HepG2 (cell line): ENCODE data around the gene RASL12. TPM values are rescaled to one million over a fixed set of nuclear protein-coding genes. Genes with fewer than 3 reads are reported as not detected.
A peak's percentile ranks its signal among the peaks of the same experiment; 100 is the strongest.

Experiments
- BCL3 ChIP-seq: sonication (generic); formaldehyde crosslinking; IDR thresholded peaks from 2 replicates; pipeline ENCODE4 v1.5.1; 2020; ENCODE audit warnings: mild to moderate bottlenecking, missing genetic modification reagents, moderate library complexity
- CHD2 ChIP-seq: IDR thresholded peaks from 2 replicates; pipeline ENCODE4 v1.6.1; 2011; ENCODE audit warnings: low read depth, low read length, improper control_type of control experiment
- DDIT3 ChIP-seq: sonication (generic); formaldehyde crosslinking; IDR thresholded peaks from 2 replicates; pipeline ENCODE4 v1.4.0; 2020; ENCODE audit warnings: mild to moderate bottlenecking, missing genetic modification reagents
- DR1 ChIP-seq: sonication (generic); formaldehyde crosslinking; IDR thresholded peaks from 2 replicates; pipeline ENCODE4 v1.8.0; 2021; ENCODE audit warnings: mild to moderate bottlenecking, missing genetic modification reagents, inconsistent platforms
- HNRNPH1 ChIP-seq: fragments of 200-400 bp; formaldehyde crosslinking; optimal IDR thresholded peaks from 2 replicates; pipeline ENCODE3; 2017; ENCODE audit warnings: mild to moderate bottlenecking, low read depth, low read length
- SNAI1 ChIP-seq: sonication (generic); formaldehyde crosslinking; IDR thresholded peaks from 2 replicates; pipeline ENCODE4 v1.5.0; 2020; ENCODE audit warnings: mild to moderate bottlenecking, missing genetic modification reagents, borderline replicate concordance
- SRF ChIP-seq: IDR thresholded peaks from 2 replicates; pipeline ENCODE4 v1.6.1; 2011; ENCODE audit warnings: mild to moderate bottlenecking, low read depth, low read length, moderate library complexity
- TERF1 ChIP-seq: sonication (generic); formaldehyde crosslinking; IDR thresholded peaks from 2 replicates; pipeline ENCODE4 v1.8.0; 2022; ENCODE audit warnings: mild to moderate bottlenecking, missing genetic modification reagents, moderate library complexity
- ZBED4 ChIP-seq: sonication (generic); formaldehyde crosslinking; IDR thresholded peaks from 2 replicates; pipeline ENCODE4 v1.4.0; 2020; ENCODE audit warnings: missing genetic modification reagents, borderline replicate concordance
- ZNF343 ChIP-seq: sonication (generic); formaldehyde crosslinking; IDR thresholded peaks from 2 replicates; pipeline ENCODE4 v1.4.0; 2020; ENCODE audit warnings: mild to moderate bottlenecking, missing genetic modification reagents
- ZNF670 ChIP-seq: sonication (generic); formaldehyde crosslinking; IDR thresholded peaks from 2 replicates; pipeline ENCODE4 v1.8.0; 2022; ENCODE audit warnings: mild to moderate bottlenecking, missing genetic modification reagents, borderline replicate concordance
- ZNF687 ChIP-seq: sonication (generic); formaldehyde crosslinking; IDR thresholded peaks from 2 replicates; pipeline ENCODE4 v1.5.1; 2020; ENCODE audit warnings: mild to moderate bottlenecking, missing genetic modification reagents, moderate library complexity
- ZNF704 ChIP-seq: sonication (generic); formaldehyde crosslinking; IDR thresholded peaks from 2 replicates; pipeline ENCODE4 v1.8.1; 2023; ENCODE audit warnings: mild to moderate bottlenecking, inconsistent platforms, moderate library complexity, missing genetic modification reagents, borderline replicate concordance
- polyA plus RNA-seq, 8 experiments: library from polyadenylated mRNA; depleted of rRNA in 3 of 8; stranded (reverse) in 7 of 8; unstranded in 1 of 8; fragments of >200 nt; fragmentation: Illumina TruSeq in 4 of 8; extraction: Trizol in 4 of 8; gene quantifications; 2 replicates each; pipeline versions ENCODE4 v1.2.1 to v1.2.3, GENCODE V29; 2011 to 2016; ENCODE audit warnings: low read depth in 4 of 8, missing spikeins in 1 of 8, mixed read lengths in 1 of 8; ENCODE audit not compliant: insufficient read depth in 1 of 8
- total RNA-seq, 5 experiments: library from RNA; depleted of rRNA; stranded (reverse); fragments of >200 nt; fragmentation: Illumina TruSeq; extraction: Trizol; gene quantifications; 2 replicates each; pipeline ENCODE4 v1.2.3, GENCODE V29; 2016; ENCODE audit warnings: low read depth in 1 of 5

The RASL12 gene
- total and polyA plus RNA-seq, 2 of the 13 experiments (the other 11 are each of a cell fraction or from before 2014, with no cell fraction given): 0.16 to 0.55 TPM

- TF ChIP-seq ZNF687 (peak; percentile 73), SNAI1 (no peak), ZNF670 (CRISPR knock-in tag) (no peak), CHD2 (no peak), ZNF704 (CRISPR knock-in tag) (no peak), DR1 (no peak), HNRNPH1 (no peak), BCL3 (CRISPR knock-in tag) (0 out of 2 replicates have a peak, but pooled peaks have one; percentile 43), ZBED4 (CRISPR knock-in tag) (peak; percentile 58; the same call in 1 of the 2 replicates), TERF1 (CRISPR knock-in tag) (no peak), SRF (no peak), ZNF343 (no peak), DDIT3 (CRISPR knock-in tag) (no peak)
Observed at GRCh38 chr15:65054333-65055200, 13.2 kb downstream of the RASL12 start (continued).
